HPDE6-E6E7 (cell line): ENCODE results near the gene SDF4.

Experiments used
- DNase-seq: peaks from one replicate; pipeline ENCODE4 v3.0.0; 2011; ENCODE audit warnings: missing footprints; ENCODE audit errors: extremely low spot score

SDF4 gene

DNA sequence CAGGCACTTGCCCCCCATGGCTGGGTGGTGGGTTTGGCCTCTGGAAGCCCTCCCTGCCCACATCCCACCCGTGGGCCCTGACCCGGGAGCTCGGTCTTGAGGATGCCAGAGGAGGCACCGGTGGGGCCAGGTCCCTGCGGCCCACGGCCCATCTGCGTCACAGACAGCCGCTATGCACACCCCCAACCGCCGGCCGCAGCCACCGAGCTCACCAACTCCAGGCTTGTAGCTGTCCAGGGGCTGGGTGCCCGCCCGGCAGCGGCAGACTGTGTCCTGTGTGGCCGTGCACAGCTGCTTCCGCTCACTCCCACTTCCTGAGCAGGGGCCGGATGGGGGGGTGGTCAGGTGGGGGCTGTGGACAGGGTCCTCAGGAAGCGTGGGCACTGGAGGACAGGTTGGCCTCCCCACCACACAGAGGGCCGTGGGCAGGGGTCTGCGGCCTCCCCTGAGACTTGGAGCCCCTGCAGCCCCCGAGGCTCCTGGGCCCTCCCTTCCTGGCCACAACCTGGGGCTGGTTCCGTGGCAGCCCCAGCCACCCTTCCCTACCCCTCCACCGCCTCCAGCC lies 18.9 kb downstream of the SDF4 start:
- DNase-seq, result no peak

DNA sequence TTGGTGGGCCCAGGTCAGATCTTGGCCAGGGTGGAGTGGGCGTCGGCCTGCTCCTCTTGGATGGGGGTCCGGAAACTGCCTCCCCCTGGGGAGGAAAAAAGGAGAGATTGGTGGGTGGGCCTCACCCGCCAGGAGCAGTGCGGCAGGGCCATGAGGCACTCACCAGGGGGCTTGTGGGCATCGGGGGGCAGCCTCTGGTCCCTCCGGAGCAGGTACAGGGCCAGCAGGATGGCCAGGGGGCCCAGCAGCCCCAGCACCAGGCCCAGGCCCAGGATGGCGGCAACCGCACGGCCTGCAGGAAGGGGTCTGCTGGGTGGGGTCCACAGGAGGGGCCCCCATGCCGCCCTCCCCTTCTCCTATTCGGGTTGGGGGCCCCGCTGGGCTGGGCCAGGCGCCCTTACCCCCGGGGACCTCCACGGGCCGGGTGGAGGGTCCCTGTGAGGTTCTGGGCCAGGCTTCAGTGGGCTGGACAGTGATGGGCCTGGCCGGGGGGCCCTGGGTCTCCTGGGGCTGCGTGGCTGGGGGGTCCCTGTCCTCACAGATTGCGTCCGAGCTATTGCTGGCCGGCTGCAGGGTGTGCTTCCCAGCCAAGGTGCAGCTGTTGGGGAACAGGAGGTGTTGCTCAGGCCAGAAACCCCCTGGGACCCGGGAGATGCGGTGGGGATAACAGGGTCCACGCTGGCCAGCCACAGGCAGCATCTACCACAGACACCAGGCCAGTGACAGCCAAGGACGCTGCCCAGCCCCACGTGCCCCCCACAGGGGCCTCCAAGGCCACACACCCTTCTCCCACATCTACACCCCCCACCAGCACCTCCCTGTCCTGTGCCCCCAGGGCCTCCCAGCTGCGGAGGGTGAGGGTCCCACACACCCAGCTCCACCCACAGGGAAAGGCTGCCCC lies 20.0 kb downstream of the SDF4 start:
- no peak for DNase-seq

DNA sequence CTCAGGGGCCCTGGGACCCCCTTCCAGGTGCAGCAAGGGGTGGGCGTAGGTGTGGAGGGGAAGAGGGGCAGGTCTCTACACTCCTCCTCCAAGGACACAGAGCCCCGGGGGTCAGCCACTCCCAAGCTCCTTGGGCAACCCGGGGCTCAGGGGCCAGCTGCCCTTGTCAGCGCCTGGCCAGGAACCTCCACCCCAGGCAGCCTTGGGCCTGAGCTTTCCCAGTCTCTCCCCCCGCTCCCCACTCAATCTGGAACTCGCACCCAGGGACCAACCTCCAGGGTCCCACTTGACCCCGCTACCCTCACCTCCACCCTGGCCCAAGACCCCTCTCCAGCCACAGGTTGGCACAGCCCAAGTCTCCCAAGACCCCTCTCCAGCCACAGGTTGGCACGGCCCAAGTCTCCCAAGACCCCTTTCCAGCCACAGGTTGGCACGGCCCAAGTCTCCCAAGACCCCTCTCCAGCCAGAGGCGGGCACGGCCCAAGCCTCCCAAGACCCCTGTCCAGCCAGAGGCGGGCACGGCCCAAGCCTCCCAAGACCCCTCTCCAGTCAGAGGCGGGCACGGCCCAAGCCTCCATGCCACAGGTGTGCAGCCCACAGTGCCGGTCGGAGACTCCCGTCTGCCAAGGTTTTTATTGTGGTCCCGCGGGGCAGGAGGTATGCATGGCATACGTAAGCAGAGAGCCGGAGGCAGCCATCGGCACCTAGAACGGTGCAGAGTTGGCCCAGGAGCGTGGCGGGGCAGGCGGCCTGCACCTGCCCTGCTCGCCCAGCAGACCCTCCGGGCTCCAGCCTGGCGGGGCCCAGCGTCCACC lies 20.9 kb downstream of the SDF4 start:
- DNase-seq, result no peak

DNA sequence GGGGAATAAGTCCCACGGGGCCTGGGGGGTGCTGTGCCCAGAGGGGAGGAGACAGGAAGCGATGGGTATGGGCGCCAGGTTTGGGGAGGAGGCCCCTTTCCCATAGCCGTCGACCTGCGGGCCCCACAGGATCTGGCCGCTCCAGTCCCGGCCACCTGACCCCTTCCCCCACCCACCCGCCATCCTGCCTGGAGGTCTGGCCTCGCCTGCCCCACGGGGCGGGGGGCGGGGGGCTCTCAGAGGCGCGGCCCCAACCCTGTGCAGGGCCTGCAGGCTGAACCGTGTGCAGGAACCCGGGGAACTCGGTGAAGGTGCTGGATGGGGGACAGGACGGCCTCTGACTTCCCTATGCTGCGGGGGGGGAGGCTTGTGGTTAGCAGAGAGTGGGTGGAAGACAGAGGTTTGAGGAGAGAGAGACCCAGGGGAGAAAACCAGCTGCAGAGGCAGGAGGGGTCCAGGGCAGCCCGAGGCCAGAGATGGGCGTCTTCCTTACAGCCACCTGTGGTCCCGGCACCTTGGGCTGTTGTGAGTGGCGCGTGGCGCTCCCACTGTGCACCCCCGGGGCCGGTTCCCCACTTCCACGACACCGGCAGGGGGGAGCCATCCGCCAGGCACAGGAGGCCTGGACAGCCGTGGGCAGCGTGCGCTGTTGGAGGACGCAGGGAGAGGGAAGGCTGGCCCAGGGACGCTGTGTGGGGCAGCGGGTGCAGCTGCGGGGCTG lies 22.9 kb downstream of the SDF4 start:
- DNase-seq, result no peak

DNA sequence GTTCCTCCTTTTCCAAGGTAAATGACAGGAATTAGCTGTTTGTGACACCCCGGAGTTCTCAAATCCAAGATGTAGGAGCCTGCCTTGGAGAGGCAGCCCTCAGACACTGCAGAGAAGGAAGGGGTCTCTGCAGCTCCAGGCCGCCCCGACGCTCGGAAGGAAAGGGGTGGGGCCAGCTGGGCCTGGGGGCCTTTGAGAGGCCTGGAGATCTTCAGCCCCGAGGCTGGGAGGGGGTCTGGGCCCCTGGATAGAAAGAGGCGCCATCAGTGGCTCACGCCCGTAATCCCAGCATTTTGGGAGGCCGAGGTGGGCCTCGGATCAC lies 24.3 kb downstream of the SDF4 start:
- DNase-seq, result no peak

DNA sequence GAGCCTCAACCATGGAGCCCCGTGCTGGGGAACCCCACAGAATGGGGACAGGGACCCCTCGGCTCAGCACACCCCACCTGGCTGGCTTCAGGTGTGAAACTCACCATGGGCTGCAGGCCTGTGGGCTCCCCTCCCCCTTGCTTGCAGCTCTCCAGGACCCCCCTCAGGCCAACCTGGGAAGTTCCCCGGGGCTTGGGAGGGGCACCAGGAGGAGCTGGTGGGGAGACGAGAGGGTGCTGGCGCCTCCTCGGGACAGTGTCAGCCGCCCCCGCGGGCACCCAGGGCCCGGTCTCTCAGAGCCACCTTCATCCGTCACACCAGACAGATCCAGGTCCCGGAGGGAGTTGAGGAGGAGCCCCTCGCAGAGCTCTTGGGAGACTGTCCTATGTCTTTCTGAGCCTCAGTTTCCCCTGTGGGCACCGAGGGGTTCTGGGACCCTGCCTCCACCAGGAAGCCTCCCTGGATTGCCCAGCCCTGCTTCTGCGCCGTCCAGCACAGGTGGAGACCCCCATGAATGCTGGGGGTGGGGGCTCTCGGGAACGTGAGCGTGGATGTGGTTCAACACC lies 24.8 kb downstream of the SDF4 start:
- no peak for DNase-seq

DNA sequence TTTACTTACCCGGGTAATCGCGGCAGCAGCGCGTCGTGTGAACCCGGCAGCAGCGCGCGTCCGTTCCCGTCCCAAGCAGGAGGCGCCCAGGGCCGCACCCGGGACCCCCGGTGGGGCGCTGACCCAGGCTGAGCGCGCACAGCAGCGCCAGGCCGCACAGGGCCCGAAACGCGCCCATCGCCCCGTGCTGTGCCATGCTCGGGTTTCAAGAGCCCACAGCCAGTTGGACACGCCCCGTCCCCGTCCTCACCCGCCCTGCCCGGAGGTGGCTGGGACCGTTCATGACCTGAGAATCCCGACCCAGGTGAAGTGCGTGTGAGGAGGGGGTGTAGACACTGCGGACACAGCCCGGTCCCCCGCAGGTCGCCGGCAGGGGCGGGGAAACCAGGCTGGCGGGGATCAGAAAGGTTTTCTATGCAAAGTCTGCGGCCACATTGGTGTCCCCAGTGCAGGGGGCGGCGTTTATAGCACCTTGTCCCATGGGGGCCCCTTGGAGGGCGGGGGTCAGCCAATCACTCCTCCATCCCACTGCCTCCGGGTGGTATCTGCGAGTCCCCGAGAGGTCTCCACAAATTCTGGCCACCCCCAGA lies 25.3 kb downstream of the SDF4 start, which contains the start of gene TNFRSF18:
TNFRSF18 (minus strand) TSS at position 217 of the 590 bp plus-strand sequence; CDS start at position 196, 21 bp downstream.
- no peak for DNase-seq

DNA sequence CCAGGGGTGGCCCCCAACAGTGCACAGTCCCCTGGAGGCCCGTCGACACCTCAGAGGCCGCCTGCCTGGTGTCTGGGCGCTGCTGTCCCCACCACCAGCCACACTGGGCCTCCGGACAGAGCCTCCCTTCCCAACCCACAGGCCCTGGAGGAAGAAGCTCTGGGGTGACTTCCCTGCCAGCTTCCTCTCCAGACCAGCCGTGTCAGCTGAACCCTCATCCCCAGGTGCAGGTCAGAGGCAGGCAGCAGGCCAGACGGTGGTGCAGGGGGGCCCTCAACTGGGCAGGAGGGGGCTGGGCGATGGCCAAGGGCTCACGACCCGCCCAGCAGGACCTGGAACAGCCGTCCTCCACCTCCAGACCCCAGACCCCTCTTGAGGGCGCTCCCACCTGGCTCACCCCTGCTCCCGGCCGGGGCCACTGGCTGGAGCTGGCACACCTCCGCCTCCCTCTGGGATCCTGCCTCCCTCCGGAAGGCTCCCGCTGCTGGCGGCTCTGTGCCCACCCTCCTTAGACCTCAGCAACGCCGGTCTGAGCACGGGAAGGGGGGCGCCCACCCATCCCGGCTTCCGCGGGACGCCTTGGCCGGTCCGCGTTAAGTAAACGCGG lies 25.9 kb downstream of the SDF4 start:
- DNase-seq, result no peak

DNA sequence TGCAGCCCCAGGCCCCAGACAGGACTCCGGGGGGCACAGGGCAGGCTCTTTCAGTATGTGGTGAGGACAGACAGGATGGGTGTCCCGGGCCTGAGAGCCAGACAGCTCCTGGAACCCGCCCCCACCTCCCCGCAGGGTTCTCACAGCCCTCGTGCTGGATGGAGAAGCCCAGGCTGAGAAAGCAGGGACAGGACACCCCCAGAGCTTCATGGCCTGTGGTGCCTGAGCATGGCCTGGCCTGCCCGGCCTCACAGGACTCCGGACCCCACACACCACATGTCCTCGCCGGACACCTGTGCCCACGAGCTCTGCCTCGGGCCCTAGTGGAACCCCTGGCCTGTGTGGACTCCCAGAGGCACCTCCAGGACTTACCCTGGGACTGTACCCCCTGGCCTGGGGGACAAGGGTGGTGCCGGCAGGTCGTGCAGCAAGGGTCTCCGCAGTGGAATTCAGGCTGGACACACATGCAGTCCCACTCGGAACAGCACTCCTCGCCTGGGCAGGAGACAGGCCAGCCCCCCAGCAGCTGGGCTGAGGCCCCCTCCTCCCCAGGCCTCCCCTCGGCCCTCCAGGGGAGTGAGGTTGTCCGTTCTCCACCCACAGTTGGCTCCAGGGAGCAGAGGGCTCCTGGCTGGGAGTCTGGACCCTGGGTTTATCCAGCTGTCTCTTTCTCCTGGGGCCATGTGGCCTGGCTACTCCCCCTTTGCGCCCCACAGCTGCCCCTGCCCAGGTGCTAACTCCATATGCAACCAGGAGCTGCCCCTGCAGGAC lies 26.6 kb downstream of the SDF4 start:
- DNase-seq, result no peak

DNA sequence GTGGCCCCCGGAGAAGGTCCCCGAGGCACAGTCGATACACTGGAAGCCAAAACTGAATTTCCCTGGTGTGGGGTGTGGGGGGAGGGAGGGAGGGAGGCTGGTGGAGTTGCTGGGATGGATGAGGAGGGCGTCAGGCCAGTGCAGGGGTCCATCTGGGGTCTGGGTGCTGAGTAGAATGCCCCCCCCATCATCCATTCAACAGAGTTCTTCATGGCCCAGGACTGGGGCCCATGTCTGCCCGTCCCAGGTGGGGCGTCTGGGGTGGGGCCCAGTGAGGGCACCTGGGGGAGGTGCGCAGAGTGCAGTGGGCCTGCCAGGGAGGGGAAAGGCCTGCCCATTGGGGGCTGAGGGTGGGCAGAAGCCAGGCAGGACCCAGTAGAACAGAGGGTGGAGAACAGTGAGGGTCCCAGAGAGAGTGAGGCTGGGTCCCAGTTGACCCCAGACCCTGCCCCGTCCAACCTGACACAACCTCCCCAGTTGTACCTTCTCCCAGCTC lies 27.3 kb downstream of the SDF4 start:
- no peak for DNase-seq

DNA sequence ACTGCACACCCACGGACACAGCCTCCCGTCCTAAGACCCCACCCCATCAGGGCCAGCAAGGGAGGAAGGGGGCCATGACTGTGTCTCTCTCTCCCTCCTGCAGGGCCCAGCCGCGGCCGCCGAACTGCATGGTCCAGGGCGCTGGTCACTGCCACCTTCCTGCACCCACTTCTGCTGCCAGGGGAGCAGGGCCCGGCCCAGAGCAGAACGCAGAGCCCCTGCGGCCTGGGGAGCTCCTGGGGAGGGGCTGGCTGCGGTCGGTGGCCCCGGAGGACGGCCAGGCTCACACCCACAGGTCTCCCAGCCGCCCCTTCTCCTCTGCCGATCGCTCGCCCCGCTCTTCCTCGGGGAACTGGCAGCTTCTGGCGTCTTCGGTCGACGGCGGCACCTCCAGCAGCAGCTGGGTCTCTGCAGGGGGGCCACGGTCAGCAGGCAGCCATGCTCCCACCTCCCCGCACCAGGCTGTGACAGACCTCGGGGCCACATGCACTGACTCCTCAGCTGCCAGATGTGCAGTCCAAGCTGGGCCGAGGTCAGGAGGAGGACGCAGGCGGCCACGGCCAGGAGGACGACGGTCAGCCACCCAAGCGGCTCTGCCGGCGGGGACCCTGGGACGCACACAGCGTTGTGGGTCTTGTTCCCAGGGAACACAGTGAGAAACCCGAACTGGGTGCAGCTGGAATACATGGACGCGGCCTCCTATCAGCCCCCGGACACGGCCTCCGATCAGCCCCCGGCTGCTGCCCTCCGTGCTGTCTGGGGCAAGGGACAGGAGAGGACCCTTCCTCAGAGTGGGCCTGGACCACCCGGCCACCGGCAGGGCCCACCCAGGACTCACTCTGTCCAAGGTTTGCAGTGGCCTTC lies 28.0 kb downstream of the SDF4 start:
- no peak for DNase-seq

DNA sequence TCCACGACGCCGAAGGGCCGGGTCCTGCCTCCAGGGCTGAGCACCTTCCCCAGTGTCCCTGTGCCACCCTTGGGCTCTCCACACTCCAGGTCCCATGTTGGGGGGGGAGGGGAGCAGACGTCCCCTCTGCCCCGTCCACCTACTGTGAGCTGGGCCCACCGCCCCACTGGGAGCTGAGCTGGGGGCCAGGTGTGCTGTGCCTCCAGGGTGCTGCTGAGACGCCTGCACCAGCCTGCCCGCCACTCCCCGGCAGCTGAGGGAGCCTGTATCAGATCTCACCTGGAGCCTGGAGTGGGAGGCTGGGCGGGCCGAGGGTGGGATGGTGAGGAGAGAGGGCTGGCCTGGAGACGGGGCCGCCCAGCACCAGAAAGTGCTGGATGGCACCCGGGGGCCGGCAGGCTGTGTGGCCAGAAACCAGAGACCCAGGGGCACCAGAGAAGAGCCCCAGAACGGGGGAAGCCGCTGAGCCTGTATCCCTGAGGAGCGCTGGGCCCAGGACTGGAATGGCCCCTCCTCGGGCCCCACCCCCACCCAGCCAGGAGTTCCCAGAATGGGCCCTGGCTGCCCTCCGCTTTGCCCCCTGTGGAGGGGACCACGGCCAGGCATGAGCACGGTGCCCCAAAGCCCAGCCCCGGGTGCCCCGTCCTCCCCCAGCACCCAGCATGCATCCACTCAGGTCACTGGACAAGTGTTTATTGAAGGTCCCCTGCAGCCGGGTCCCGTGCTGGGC lies 28.8 kb downstream of the SDF4 start:
- no peak for DNase-seq

DNA sequence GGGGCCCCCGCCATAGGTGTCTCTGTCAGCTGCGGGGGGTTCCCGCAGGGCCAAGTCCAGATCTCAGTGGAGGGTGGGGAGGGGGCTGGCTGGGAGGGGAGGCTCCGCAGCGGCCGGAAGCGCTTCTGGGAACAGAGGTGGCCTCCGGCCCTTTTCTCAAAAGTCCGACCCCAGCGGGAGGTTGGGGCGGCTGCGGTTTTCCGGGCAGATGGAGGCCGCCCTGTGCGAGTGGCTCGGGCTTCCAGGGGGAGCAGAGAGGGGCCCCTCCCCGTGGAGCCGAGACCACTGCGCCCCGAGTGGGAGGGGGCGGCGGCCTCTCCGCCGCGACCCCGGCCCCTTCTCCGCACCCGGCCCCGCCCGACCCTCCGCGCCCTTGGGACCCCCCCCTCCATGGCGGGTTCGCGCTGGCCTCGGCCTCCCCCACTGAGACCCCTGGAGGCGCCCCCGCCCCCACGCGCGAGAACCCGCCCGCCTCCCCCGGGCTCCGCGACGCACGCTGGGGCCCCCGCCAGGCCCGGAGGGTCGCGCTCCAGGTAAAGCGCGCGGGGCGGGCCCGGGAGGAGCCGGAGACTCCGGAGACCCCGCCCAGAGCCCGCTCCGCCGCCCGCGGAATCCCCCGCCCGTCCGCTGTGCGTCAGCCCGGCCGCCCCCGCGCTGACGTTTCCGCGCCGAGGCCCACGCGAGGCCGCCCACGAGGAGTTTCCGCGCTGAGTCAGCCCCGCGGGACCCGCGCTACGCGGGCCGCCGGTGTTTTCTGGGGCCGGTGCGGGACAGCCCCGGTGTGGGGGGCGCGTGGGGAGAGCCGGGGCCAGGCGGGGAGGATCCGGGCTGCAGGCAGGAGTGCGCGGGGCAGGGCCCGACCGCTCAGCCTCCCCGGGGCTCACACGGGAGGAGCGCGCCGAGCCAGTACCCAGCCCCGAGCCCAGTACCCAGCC lies 30.7 kb downstream of the SDF4 start:
- no peak for DNase-seq

DNA sequence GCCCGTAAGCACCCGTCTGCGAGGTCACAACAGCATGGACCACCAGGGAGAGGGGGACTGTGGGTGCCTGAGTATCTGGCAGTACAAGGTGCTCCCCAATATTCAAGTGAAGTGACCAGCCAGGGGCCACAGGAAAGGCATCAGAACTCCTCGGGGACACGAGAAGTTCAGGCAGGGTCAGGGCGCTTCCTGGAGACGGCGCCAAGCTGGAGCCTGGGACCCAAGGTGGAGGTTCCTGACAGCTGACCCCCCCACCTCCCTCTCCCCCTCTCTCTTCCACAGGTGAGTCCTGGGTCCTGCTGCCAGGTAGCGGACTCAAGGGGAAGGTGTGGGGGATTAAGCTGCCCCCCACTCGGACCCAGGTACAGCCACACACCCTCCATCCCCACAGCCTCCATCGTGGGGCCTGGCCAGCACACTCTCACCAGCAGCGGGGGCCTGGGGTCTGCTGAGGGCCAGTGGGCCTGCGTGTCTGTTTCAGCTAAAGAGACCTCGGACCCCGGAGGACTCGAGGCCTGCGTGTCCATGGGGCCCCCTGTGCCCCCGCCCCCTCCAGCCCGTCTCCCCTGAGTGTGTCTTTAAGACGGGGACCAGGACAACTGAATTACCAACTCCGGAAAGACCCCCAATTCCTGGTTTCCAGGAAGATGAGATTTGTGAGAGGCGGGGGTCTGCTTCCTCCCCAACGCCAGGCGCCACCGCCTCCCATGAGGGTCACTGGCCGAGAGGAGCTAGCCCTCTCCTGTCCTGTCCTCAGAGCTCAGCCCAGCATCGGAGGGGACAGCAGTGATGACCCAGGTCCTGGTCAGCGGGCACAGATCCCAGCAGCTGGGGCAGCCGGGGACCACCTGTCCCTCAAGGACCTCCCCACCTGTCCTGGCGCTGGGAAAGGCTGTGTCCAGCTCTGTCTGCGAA lies 31.6 kb downstream of the SDF4 start:
- no peak for DNase-seq

DNA sequence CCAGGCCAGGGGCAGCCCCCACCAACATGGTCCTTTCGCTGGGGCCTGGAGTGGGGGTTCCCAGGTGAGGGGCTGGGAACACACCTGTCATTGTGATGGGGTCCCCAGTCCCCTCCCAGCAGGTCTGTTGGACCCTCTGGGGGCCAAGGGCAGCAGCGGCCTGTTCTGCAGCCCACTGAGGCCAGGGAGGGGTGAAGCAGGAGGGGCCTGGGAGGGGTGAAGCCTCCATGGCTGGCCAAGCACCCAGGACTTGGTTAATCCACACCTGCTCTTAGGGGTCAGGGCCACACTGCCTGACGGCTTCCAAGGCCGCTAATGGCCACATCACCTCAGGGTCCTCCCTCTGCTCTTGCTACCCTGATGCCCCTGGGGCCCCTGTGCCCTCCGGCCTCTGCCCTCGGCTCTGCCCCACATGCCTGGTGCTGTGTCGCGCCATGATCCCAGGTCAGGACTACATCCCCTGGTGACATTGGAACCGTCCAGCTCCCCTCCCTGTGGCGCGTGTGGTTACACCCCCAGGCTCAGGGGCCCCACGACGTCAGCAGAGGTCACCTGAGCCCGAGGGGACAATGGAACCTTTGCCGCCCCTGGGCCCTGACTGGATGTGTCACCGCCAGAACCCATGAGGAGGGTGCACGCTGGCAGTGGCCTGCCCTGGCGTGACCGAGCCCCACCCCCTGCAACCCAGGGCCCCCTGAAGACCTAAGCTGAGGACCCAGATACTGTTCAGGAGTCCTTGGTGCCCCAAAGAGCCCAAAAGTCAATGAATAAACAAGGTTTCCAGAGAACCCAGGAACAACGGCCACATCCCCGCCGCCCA lies 32.5 kb downstream of the SDF4 start:
- no peak for DNase-seq
